ENCODE measurements around the gene MLN.

The MLN gene

DNA sequence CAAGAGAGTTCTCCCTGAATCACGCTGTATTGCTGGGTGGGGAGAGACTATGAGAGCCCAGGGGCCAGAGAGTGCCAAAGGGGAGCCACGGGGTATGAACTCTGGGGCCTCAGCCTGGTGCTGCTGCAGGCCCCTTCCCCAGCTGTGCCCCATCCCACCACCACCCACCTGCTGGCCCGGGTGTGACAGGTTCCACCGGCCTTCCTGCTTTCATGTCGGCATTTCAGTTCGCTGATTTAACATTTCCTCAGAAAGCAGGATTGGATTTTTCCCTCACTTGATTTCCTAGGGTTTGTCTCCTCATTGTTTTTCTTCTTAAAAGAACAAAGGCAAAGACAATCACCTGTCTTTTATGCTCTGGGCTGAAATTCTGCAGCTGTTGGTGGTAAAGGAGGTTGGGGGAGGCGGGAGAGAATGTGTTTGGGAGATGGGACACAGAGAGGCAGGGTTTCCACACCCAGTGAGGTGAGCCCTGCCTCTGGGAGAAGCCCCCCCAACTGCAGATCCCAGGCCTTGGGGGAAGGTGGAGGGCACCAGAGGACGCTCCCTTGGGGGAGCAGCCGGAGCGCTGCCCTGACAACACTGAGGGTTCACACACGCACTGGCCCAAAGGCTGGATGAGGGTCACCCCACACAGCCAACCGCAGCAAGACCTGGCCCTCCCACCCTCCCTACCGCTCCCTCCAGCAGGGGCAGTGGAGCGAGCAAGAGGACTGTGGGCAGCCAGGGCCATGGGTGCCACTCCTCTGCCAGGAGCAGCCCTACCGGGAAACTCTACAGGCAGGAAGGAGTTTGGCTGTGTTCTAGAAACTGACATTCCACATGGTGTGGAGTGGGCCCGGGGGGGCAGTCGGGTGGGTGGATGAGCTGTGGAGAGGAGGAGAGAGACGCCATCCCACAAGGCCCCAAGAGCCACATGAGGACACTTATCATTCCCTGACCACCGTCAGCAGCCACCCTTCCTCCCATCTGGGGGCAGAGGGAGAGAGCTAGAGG, 10.5 kb upstream of the MLN start:
- no peak for DNase-seq

DNA sequence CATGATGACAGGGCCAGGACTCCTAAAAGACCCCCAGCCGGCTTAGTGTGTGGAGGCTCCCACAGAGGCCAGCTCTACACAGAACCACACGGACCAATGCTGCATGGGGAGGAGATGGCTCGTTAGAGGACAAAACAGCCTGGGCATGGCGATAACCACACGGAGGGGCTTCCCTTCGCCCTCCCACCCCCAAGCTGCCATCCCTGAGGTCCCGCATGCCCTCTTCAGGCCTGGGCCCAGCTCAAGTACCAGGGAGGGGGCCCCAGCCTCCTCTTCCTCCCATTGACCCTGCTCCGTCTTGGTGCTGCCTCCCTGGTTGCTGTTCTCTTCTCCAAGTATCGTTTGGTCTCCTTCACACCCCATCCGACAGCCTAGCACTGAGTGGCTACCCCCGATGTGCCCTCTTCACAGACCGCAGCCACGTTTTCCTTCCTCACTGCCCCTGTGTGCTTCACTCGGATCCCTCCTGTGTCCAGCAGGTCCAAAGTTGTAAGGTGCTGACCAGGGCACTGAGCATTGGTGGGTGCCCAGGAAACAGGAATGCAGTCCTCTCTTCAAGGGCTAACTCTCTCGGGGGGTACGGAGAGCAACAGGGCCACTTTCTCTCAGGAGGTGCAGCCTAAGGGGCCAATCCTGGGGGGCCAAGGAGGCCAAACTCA, 9.6 kb upstream of the MLN start:
- no peak for DNase-seq

- peak; percentile 70 for DNase-seq
These were observed 8.9 kb upstream of the MLN start for GRCh38 chr6:33812669-33813068.

DNA sequence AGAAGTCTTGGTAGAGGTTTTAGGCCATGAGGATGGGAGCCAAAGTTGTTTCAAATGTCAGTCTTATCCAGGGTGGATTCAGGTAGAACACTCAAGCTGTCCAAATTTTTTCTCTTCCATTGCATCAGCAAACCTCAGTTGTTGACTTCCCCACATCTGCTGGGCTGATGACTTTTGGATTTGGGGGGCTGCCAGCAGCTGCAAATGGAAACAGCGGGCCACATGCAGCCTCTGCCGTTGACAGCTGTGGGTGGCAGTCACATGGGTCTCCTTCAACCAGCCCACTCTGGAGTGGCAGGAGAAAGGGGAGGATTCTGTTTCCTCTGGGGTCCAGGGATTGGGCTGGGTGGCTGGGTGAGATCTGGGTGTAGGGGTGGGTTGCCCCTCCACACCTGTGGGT, 5.8 kb upstream of the MLN start:
- DNase-seq: no peak

GRCh38 chr6:33808641-33809180, 4.9 kb upstream of the MLN start:
- no peak for DNase-seq

GRCh38 chr6:33807606-33808005, 3.8 kb upstream of the MLN start:
- no peak for DNase-seq

DNA sequence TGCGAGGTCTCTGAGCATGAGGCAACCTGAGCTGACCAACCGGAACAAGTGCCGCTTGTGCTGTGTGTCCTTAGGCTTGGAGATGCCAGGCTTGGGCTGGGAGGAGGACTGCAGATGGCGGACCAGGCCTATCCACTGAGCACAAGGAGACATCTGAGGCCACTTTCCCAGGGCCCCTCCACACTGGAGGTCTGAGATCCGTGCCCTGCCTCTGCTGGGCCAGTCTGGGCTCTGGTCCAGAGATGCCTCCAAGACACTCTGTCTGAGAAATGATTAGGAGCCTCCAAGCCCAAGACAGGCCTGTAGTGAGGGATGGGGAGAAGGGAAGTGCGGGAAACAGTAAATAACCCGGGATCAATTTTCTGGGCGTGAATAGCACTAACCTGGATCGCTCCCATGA, 3.0 kb upstream of the MLN start:
- DNase-seq: no peak

- no peak for DNase-seq
These were observed 1.4 kb downstream of the MLN start for GRCh38 chr6:33802186-33802958.

DNA sequence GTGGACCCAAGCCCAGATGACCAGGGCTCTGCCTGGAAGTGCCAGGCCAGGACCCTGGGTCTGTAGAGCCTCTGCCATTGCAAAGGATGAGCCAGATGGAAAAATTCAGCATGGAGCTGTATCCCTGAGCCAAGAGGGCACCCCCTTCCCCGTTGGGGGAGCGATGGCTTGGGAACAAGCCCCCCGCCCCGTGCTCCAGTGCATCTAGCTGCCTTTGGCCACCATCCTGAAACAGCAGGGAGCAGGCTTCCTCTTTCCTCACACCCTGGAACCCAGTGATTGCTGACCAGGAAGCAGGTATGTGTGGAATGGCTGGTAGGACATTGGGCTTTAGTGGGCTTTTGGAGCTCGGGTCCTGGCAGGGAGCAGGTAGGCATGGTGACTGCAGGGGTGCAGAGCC, 2.2 kb downstream of the MLN start:
- no peak for DNase-seq

- no peak for DNase-seq
These were observed 3.4 kb downstream of the MLN start for GRCh38 chr6:33800248-33800969.

GRCh38 chr6:33799454-33800113, 4.2 kb downstream of the MLN start:
- no peak for DNase-seq

DNA sequence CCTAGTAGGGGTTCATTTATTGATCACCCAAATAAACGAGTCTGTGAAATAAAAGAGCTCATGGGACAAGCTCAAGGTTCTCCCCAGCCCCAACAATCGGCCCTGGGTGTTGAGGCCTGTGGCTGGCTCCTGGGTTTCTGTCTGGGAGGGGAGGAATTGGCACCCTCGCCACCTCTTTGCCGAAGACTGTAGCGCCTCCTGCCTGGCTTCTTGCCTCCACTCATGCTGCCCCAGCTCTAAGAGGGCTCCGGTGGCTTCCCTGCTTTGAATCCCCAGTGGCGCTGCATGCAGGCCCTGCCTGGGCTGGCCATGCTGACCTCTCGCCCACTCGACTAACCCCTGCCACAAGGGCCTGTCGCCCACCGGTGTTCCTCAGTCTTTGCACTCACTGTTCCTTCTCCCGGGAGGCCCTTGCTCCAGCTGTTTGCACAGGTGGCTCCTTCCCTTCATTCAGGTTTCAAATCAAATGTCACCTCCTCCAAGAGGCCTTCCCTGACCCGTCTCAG, 5.4 kb downstream of the MLN start:
- DNase-seq: no peak

GRCh38 chr6:33797626-33798342, 6.0 kb downstream of the MLN start:
- DNase-seq: no peak

DNA sequence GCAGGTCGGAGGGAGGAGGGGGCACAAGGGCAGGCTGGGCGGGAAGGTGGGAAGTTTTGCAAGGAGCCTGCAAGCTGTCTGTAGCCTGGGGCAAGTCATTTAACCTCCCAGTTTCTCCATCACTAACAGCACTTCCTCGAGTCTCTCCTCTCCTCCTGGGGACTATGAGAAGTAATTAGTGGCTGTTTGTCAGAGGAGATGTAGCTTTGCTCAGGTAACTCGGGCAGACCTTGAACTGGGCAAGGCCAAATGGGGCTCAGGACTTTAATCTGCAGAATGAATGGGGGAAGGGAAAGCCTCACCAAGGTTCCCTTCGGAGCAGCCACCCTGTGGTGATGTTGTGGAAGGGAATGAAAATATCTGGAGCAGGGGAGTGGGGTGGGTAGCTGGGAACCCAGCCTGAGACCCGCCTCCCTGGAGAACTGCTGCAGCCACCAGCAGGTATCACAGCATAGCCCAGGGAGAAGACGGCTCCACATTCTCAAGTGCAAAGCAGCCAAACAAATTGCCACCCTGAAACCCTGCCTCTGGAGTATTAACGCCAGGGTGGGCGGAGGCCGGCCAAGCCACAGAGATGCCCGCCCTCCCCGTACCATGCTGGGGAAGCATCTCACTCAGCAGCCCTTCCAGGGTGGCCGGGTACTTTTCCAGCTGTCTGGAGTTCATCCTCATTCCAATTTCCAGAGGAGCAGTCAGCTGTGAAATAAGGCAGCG, 8.7 kb downstream of the MLN start:
- no peak for DNase-seq

DNA sequence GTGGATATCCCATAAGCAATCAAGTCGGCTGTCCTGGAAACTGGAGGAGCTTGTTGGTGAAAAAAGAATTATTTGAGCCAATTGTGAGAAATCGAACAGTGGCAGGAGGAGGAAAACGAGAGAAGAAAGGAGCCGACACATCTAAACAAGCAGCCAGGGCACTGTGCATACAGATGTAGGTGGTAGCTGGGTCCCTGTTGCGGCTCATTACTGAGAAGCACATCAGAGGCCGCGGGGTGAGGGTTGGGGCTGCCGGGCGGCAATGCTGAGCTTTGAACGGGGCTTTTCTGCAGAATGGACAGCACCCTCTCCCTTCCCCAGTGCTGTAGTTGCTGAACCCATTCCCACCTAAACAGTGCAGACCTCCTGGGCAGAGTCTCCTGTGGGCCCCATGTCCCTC, 10.8 kb downstream of the MLN start:
- DNase-seq: no peak

GRCh38 chr6:33791620-33792019, 12.2 kb downstream of the MLN start:
- DNase-seq: no peak

DNA sequence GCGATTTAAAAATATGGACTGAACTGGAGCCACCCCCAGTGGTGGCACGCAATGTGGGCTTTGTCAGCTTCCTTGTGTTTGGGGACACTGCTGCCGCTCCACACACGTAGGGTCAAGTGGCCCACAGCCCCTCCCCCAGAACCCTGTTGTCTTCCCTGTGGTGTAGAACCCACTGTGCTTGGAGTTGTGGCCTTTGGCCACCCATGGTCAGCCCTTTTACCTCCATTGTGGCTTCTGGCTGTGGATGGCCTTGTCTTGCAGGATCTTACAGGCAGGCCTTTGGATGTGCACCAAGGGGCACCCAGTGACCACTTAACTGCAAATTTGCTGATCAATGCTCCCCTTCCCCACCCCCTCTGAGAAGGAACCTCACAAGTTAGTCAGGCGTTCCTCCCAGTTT, 12.9 kb downstream of the MLN start:
- no peak for DNase-seq

DNA sequence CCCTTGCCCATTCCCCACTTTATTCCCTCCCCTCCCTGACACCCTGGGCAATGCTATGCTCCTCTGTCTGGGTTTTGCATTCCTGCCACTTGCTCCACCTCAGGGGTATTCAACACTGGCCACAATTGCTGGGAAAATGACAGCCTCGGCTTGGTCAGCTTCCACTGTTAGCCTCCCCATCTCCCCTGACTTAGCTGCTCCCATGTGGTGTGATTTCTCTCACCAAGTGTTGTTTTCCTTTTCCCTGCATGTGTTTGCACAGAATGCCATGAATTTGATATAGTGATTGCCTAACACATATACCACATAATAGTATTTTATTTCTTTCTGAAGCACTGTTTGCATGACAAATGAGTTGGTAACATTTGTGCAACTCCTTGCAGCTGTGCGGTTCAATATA, 13.4 kb downstream of the MLN start:
- DNase-seq: no peak

GRCh38 chr6:33789550-33789895, 14.3 kb downstream of the MLN start:
- DNase-seq: no peak
